Limb (tissue), 2 donors: ENCODE results near the gene BEST1.
A peak's percentile ranks its signal among the peaks of the same experiment; 100 is the strongest.

Source experiments
- DNase-seq, 2 donors: peaks; one replicate each; pipeline ENCODE4 v3.0.0-alpha.2; 2016; ENCODE audit errors: extremely low spot score in 2 of 2

The BEST1 gene

GRCh38 chr11:61950035-61950547, at the start of gene BEST1:
Gene BEST1 (plus strand): TSS chr11:61950351. CDS start chr11:61951807, 1,456 bp downstream.
- DNase-seq: no peak

DNA sequence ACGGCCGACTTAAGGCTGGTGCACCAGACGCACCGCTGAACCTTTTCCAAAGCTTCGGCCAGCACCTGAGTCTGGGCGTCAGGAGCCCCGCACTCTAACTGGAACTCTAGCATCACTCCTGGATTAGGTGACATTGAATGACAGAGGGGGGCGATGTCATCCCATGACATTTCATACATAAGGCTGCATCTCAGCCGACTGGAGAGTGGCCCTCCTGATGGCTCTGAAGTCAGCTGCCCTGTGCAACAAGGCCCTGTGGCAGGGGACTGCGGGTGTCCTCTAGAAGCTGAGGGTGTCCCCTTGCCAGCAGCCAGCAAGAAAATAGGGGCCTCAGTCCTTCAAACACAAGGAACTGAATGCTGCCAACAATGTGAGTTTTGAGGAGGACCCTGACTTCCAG, 48.8 kb upstream of the BEST1 start:
- no peak for DNase-seq

- DNase-seq: no peak
Measured at GRCh38 chr11:61902313-61902712, 47.8 kb upstream of the BEST1 start.

DNA sequence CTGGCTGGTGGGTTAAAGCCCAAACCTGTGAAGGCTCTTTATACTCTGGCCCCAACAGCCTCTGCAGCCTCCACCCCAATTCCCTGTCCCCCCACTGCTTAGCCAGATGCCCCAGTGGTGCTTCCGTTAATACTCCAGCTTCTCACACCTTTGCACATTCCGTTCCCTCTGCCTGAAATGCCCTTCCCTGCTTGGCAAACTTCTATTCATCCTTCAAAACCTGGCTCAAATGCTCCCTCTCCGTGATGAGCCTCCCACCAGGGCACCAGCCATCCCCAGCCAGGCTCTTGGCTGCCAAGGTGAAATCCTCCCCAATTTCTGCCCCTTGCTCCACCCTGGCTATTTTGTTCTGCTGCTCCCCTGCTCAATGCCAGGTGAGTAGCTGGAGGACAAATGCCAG, 46.3 kb upstream of the BEST1 start:
- DNase-seq: no peak

- DNase-seq: no peak
Measured at GRCh38 chr11:61904539-61905048, 45.6 kb upstream of the BEST1 start.

- no peak for DNase-seq
Measured at GRCh38 chr11:61905067-61905696, 45.0 kb upstream of the BEST1 start.

DNA sequence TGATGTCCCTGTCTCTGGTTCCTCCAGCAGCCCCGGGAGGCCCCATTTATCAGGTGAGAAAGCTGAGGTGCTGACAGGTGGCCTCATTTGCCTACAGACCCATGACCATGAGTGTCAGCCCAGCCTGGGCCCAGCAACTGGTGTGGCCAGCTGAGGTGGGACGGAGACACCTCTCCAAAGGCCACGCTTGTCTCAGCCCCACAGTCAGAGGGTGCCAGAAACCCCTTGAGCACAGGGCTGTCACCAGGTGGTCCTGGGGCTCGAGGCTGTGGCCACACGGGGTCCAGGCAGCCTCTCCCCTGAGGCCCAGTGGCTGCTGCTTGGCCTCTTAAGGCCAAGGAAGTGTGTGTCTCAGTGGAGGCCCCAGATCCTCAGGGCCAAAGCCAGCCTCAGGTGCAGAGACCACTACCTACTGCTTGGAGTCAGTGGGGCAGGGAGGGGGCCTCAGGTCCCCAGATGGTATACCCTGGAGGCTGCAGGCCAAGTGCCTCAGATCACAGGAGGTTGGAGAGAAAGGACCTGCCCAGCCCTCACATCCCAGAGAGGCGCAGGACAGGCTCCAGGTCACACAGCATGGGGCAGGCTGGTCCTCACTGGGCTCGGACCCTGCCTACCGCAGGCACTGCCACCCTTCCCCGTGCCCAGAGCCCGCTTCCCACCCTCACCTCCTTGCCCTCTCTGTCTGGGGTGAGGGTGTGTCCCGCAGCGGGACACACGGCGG, 44.2 kb upstream of the BEST1 start:
- DNase-seq: no peak

DNA sequence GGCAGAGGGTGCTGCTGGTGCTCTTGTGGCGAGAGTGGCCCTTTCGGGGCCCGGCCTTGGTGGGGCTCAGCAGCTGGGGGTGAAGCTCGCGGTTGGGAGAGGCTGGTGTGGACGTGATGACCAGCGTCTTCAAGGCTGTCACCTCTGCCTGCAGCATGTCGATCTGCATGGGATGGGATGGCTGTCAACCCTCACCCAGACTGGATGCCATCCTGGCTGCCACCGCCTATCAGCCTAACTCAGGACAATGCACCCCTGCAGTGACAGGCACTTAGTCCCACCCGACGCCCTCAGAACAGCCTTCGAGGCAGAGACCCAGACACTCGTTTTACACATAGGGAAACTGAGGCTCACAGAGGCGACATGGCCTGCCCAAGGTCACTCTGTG, 43.6 kb upstream of the BEST1 start:
- no peak for DNase-seq

- no peak for DNase-seq
Measured at GRCh38 chr11:61907282-61907681, 42.9 kb upstream of the BEST1 start.

GRCh38 chr11:61907871-61908729, 42.1 kb upstream of the BEST1 start:
- DNase-seq: no peak

DNA sequence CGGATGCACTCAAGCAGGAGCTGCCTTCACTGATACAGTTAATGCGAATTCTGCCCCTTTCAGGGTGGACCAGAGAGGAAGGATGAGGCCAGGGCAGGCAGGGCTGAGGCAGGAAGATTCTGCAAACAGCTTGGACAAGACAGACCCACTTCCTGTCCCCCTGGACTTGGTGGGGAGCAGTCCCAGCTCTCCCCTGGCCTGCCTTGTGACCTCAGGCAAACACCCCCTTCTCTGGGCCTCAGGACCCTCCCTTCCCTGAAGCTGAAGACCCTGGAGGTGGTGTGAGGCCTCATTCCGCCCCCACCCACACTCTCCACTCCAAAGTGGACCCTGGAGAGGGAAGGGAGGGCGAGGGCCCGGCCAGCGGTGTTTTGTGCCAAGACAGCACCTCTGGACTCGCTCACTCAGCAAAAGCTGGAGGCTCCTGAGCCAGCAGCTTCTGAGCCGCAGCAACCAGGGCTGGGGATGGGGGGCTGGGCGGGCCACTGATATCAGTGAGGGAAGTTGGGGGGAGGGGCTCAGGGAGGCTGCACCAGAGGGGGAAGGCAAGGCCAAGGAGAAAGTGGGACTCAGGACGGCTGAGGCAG, 41.3 kb upstream of the BEST1 start:
- peak in 1 of 2 donors; percentile 54 for DNase-seq

GRCh38 chr11:61910187-61911127, 39.7 kb upstream of the BEST1 start:
- DNase-seq: no peak

DNA sequence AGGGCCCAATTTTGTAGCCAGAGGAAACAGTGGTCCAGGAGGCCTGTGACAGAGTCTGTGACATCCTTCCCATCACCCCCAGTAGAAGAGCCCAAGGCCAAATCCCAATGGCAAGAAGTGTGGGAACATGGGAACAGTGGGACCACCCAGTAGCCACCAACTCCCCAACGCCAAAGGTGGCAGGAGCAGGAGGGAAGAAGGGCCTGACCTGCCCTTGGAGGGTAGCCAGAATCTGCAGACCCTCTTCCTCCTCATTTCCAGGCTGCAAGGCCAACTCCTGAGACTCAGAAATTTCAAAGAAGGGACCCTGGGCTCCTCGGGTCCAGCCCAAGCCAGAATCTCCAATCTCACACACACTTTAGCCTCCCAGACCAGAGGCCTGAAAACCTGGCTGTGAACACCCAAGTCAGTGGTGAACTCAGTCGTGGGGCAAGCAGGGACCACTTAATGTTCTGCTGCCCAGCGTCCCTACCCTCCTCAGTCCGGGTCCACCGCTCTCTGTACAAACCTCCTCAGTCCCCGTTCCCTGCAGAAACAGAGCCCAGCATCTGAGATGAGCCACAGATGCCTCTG, 38.9 kb upstream of the BEST1 start:
- DNase-seq: no peak

DNA sequence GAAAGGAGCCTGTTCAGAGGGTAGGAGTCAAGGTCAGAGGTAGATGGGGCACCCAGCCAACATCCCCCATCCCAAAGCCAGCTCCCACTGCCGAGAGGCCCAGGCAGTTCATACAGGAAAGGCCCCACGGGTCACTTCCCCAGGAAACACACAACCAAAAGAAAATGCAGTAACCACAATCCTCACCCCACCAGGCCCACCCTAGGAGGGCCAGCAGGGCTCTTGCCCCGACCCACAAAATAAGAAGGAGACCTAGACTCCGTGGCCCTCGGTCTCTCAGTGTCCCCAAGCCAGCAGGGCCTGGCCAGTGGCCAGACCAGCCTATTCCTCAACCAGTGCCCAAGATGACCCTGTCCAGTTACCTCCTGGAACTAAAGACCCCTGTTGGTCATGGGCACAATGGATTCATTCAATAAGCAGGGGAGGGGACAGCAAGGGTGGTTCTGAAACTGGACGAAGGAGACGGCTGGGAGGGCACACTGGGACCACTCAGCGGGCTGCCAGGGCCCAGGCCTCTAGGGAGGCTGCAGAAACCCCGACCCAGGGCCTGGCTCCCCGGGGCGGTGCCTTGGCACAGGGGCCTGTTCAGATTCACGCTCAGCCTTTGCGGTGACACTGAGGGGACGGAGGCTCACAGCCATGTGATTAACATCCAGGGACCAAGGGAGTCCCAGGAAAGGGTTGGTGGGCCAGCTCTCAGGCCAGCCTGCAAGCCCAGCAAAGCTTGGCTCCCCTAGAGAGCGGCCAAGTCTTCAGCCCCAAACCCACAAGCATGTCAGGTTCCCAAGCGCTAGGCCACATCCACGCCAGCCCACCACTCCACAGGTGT, 38.2 kb upstream of the BEST1 start:
- DNase-seq: no peak

GRCh38 chr11:61912530-61912898, 37.6 kb upstream of the BEST1 start:
- no peak for DNase-seq

- no peak for DNase-seq
Measured at GRCh38 chr11:61912991-61913698, 37.0 kb upstream of the BEST1 start.

GRCh38 chr11:61913699-61914395, 36.3 kb upstream of the BEST1 start:
- DNase-seq: no peak
